Liver (tissue), 9 donors: ENCODE results near the gene EXD3. TPM values are rescaled to one million over a fixed set of nuclear protein-coding genes. Genes with fewer than 3 reads are reported as not detected.

Source experiments
- DNase-seq: peaks from one replicate; pipeline ENCODE4 v3.0.0-alpha.2; 2017; ENCODE audit warnings: low spot score
- H3K27ac ChIP-seq, 2 donors: one replicate each; pipeline ENCODE4 v1.7.0; 2013; ENCODE audit warnings: inconsistent platforms in 2 of 2, low read length in 2 of 2, control low read depth in 1 of 2, low read depth in 1 of 2, mild to moderate bottlenecking in 1 of 2
- H3K27me3 ChIP-seq, 4 donors: one replicate each; pipeline versions ENCODE4 v1.6.1 to v1.7.0; 2013; ENCODE audit warnings: low read length in 3 of 4, inconsistent platforms in 1 of 4, mild to moderate bottlenecking in 1 of 4, moderate library complexity in 1 of 4; ENCODE audit not compliant: control insufficient read depth in 4 of 4, insufficient read depth in 4 of 4
- H3K36me3 ChIP-seq, 4 donors: one replicate each; pipeline versions ENCODE4 v1.6.1 to v1.7.0; 2013; ENCODE audit warnings: low read length in 3 of 4, mild to moderate bottlenecking in 3 of 4, low read depth in 1 of 4, moderate library complexity in 1 of 4; ENCODE audit not compliant: control insufficient read depth in 4 of 4, insufficient read depth in 3 of 4
- H3K4me1 ChIP-seq, 4 donors: one replicate each; pipeline versions ENCODE4 v1.6.1 to v1.7.0; 2013; ENCODE audit warnings: low read length in 3 of 4, mild to moderate bottlenecking in 3 of 4, moderate library complexity in 1 of 4; ENCODE audit not compliant: control insufficient read depth in 4 of 4, insufficient read depth in 4 of 4
- H3K4me3 ChIP-seq, 3 donors: one replicate each; pipeline versions ENCODE4 v1.6.1 to v1.7.0; 2013; ENCODE audit warnings: low read length in 3 of 3, control low read depth in 1 of 3, low read depth in 1 of 3, mild to moderate bottlenecking in 1 of 3
- H3K9ac ChIP-seq, 2 donors: one replicate each; pipeline ENCODE4 v1.7.0; 2013; ENCODE audit warnings: low read length in 2 of 2, mild to moderate bottlenecking in 2 of 2, moderate library complexity in 2 of 2, control low read depth in 1 of 2, low read depth in 1 of 2
- H3K9me3 ChIP-seq, 4 donors: one replicate each; pipeline versions ENCODE4 v1.6.1 to v1.7.0; 2013; ENCODE audit warnings: low read length in 3 of 4; ENCODE audit not compliant: control insufficient read depth in 4 of 4
- FOXA1 ChIP-seq: IDR thresholded peaks from 2 replicates; pipeline ENCODE4 v1.6.1; 2016; ENCODE audit warnings: antibody characterized with exemption
- FOXA2 ChIP-seq: IDR thresholded peaks from 2 replicates; pipeline ENCODE4 v1.6.1; 2016; ENCODE audit warnings: antibody characterized with exemption
- HNF4A ChIP-seq, 2 donors: conservative IDR thresholded peaks; 2 replicates each; pipeline ENCODE4 v1.6.1; 2016; ENCODE audit warnings: antibody characterized with exemption in 2 of 2, mild to moderate bottlenecking in 2 of 2
- HNF4G ChIP-seq: IDR thresholded peaks from 2 replicates; pipeline ENCODE4 v1.6.1; 2016; ENCODE audit warnings: antibody characterized with exemption
- JUND ChIP-seq, 2 donors: IDR thresholded peaks; 2 replicates each; pipeline ENCODE4 v1.6.1; 2016; ENCODE audit warnings: antibody characterized with exemption in 2 of 2
- NR2F2 ChIP-seq: IDR thresholded peaks from 2 replicates; pipeline ENCODE4 v1.6.1; 2016; ENCODE audit warnings: antibody characterized with exemption
- RAD21 ChIP-seq, 2 donors: IDR thresholded peaks; 2 replicates each; pipeline ENCODE4 v1.6.1; 2016; ENCODE audit warnings: antibody characterized with exemption in 2 of 2, mild to moderate bottlenecking in 2 of 2
- RXRA ChIP-seq, 2 donors: IDR thresholded peaks; 2 replicates each; pipeline ENCODE4 v1.6.1; 2017 to 2018; ENCODE audit warnings: antibody characterized with exemption in 2 of 2, mild to moderate bottlenecking in 1 of 2
- SP1 ChIP-seq: IDR thresholded peaks from 2 replicates; pipeline ENCODE4 v1.6.1; 2018; ENCODE audit warnings: antibody characterized with exemption, mild to moderate bottlenecking
- TAF1 ChIP-seq: conservative IDR thresholded peaks from 2 replicates; pipeline ENCODE4 v1.6.1; 2016; ENCODE audit warnings: antibody characterized with exemption, mild to moderate bottlenecking
- YY1 ChIP-seq: IDR thresholded peaks from 2 replicates; pipeline ENCODE4 v1.6.1; 2016; ENCODE audit warnings: antibody characterized with exemption, mild to moderate bottlenecking
- WGBS: extraction: QIAGEN DNeasy Blood & Tissue Kit; methylation state at CpG from one replicate; pipeline ENCODE4 v1.1.7; 2013; 5-methylcytosine and 5-hydroxymethylcytosine counted together
- polyA plus RNA-seq, 2 donors: library from polyadenylated mRNA; stranded (reverse) in 1 of 2; unstranded in 1 of 2; fragments of 200-250 nt in 1 of 2; fragments of >200 nt in 1 of 2; fragmentation: Nextera tagmentation in 1 of 2; extraction: Ambion mirVana in 1 of 2; gene quantifications; one replicate each; pipeline versions ENCODE4 v1.2.1 to v1.2.3, GENCODE V29; 2013 to 2015
- total RNA-seq, 2 donors: library from RNA; depleted of rRNA; stranded (reverse); fragments of >200 nt; gene quantifications; one replicate each; pipeline ENCODE4 v1.2.3, GENCODE V29; 2014
- TF ChIP-seq, protein P1 (sequence below): IDR thresholded peaks from 2 replicates; pipeline ENCODE4 v1.6.1; 2016; ENCODE audit warnings: antibody characterized with exemption
- TF ChIP-seq, protein P2 (sequence below): fragments of 150-350 bp; IDR thresholded peaks from 2 replicates; pipeline ENCODE4 v1.5.1; 2017; ENCODE audit warnings: improper control_type of control experiment, low read depth, low read length; ENCODE audit not compliant: missing input control
- TF ChIP-seq, protein P3 (sequence below): IDR thresholded peaks from 2 replicates; pipeline ENCODE4 v1.6.1; 2016; ENCODE audit warnings: antibody characterized with exemption
- TF ChIP-seq, protein P4 (sequence below): IDR thresholded peaks from 2 replicates; pipeline ENCODE4 v1.6.1; 2016; ENCODE audit warnings: antibody characterized with exemption, mild to moderate bottlenecking
- TF ChIP-seq, protein P5 (sequence below): IDR thresholded peaks from 2 replicates; pipeline ENCODE4 v1.6.1; 2016; ENCODE audit warnings: antibody characterized with exemption
- donor health status: healthy.
- donor health status: healthy.
- donor health status: healthy.
- donor health status: healthy.
- donor health status: healthy.

The EXD3 gene
- total and polyA plus RNA-seq, 4 donors, result 2.5 to 6.7 (median 3.7) TPM

DNA sequence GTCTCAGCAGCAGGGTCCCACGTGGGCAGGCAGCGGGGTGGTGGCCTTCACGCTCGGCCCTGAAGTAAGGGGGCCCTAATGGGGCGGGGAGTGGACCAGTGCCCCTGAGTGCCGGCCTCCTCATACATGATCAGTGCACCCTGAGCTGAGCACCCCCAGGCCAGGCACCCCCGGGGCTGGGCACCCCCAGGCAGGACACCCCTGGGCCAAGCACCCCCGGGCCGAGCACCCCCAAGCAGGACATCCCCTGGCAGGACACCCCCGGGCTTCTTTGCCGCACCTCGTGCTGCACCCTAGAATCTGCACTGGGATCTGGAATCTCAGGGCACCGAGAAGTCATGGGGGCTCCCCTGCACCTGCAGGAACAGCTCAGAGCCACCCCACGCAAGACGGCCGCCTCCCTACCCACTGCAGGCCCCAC is 51.4 kb downstream of the EXD3 start:
- Histone ChIP-seq H3K9ac (no peak overlapping the region), H3K27me3 (no peaks in the 10 kb centered on the region), H3K27ac (no peak overlapping the region), H3K4me3 (no peak overlapping the region), H3K36me3 (peaks cover 0 to 5% (median 0%) of the 10 kb centered on the region in 4 donors), H3K4me1 (no peaks in the 10 kb centered on the region), H3K9me3 (no peaks in the 10 kb centered on the region)
- 95% methylated on average over 16 of the region's 16 CpGs for WGBS
- TF ChIP-seq RXRA (IDR thresholded peaks at IDR 0.05) (no peak), TAF1 (no peak), SP1 (no peak), FOXA1 (no peak), HNF4G (no peak), NR2F2 (no peak), HNF4A (conservative IDR thresholded peaks at IDR 0.05) (no peak), RAD21 (IDR thresholded peaks at IDR 0.05) (no peak), FOXA2 (no peak), YY1 (no peak)
- TF ChIP-seq, protein P1, sequence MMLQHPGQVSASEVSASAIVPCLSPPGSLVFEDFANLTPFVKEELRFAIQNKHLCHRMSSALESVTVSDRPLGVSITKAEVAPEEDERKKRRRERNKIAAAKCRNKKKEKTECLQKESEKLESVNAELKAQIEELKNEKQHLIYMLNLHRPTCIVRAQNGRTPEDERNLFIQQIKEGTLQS, result no peak
- TF ChIP-seq, protein P2, sequence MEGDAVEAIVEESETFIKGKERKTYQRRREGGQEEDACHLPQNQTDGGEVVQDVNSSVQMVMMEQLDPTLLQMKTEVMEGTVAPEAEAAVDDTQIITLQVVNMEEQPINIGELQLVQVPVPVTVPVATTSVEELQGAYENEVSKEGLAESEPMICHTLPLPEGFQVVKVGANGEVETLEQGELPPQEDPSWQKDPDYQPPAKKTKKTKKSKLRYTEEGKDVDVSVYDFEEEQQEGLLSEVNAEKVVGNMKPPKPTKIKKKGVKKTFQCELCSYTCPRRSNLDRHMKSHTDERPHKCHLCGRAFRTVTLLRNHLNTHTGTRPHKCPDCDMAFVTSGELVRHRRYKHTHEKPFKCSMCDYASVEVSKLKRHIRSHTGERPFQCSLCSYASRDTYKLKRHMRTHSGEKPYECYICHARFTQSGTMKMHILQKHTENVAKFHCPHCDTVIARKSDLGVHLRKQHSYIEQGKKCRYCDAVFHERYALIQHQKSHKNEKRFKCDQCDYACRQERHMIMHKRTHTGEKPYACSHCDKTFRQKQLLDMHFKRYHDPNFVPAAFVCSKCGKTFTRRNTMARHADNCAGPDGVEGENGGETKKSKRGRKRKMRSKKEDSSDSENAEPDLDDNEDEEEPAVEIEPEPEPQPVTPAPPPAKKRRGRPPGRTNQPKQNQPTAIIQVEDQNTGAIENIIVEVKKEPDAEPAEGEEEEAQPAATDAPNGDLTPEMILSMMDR, result no peak
- TF ChIP-seq, protein P3, sequence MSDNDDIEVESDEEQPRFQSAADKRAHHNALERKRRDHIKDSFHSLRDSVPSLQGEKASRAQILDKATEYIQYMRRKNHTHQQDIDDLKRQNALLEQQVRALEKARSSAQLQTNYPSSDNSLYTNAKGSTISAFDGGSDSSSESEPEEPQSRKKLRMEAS, result no peak
- TF ChIP-seq, protein P4, sequence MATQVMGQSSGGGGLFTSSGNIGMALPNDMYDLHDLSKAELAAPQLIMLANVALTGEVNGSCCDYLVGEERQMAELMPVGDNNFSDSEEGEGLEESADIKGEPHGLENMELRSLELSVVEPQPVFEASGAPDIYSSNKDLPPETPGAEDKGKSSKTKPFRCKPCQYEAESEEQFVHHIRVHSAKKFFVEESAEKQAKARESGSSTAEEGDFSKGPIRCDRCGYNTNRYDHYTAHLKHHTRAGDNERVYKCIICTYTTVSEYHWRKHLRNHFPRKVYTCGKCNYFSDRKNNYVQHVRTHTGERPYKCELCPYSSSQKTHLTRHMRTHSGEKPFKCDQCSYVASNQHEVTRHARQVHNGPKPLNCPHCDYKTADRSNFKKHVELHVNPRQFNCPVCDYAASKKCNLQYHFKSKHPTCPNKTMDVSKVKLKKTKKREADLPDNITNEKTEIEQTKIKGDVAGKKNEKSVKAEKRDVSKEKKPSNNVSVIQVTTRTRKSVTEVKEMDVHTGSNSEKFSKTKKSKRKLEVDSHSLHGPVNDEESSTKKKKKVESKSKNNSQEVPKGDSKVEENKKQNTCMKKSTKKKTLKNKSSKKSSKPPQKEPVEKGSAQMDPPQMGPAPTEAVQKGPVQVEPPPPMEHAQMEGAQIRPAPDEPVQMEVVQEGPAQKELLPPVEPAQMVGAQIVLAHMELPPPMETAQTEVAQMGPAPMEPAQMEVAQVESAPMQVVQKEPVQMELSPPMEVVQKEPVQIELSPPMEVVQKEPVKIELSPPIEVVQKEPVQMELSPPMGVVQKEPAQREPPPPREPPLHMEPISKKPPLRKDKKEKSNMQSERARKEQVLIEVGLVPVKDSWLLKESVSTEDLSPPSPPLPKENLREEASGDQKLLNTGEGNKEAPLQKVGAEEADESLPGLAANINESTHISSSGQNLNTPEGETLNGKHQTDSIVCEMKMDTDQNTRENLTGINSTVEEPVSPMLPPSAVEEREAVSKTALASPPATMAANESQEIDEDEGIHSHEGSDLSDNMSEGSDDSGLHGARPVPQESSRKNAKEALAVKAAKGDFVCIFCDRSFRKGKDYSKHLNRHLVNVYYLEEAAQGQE, result no peak
- DNase-seq, result no peak

DNA sequence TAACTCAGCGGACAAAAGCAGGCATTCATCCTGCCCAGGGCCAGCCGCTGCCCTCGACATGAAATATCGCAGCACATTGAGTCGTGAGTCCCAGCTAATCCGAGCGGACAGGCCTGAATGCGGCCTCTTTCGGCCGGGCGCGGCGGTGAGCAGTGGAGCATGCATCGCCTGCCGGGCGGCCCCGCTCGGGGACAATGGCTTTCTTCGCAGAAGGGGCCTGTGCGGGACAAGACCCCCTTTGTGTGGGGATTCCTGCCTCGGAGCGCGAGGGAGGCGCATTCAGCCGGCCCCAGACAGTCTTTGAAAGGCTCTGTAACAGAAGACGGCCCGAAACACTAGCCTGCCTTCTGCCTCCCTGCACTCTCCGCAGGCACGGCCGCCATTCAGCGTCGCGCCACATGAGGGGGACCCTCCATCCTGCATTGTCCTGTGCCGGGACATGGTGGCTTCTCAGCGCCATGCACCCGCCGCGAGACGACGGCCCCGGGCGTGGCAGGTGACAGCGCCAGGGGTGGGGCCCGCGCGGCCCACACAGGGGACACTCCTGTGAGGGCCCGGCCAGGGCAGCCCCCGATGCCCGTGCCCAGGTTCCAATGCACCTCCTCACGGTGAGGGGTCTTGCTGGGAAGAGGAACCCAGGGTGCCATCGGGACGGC is 52.0 kb downstream of the EXD3 start:
- 95% methylated on average over 52 of the region's 52 CpGs for WGBS
- Histone ChIP-seq H3K36me3 (peaks cover 0 to 5% (median 0%) of the 10 kb centered on the region in 4 donors), H3K9ac (no peak overlapping the region), H3K4me3 (no peak overlapping the region), H3K9me3 (no peaks in the 10 kb centered on the region), H3K4me1 (no peaks in the 10 kb centered on the region), H3K27me3 (no peaks in the 10 kb centered on the region), H3K27ac (no peak overlapping the region)
- TF ChIP-seq, protein P4, result no peak
- TF ChIP-seq NR2F2 (no peak), RAD21 (IDR thresholded peaks at IDR 0.05) (no peak), HNF4A (conservative IDR thresholded peaks at IDR 0.05) (no peak), JUND (IDR thresholded peaks at IDR 0.05) (no peak), FOXA1 (no peak), HNF4G (no peak), FOXA2 (no peak), TAF1 (no peak), YY1 (no peak), SP1 (no peak)
- TF ChIP-seq, protein P1, result no peak
- TF ChIP-seq, protein P5, sequence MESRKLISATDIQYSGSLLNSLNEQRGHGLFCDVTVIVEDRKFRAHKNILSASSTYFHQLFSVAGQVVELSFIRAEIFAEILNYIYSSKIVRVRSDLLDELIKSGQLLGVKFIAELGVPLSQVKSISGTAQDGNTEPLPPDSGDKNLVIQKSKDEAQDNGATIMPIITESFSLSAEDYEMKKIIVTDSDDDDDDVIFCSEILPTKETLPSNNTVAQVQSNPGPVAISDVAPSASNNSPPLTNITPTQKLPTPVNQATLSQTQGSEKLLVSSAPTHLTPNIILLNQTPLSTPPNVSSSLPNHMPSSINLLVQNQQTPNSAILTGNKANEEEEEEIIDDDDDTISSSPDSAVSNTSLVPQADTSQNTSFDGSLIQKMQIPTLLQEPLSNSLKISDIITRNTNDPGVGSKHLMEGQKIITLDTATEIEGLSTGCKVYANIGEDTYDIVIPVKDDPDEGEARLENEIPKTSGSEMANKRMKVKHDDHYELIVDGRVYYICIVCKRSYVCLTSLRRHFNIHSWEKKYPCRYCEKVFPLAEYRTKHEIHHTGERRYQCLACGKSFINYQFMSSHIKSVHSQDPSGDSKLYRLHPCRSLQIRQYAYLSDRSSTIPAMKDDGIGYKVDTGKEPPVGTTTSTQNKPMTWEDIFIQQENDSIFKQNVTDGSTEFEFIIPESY, result no peak
- TF ChIP-seq, protein P3, result no peak
- no peak for DNase-seq
